ENCODE results near the gene IFIH1.

- TF ChIP-seq, protein P1, sequence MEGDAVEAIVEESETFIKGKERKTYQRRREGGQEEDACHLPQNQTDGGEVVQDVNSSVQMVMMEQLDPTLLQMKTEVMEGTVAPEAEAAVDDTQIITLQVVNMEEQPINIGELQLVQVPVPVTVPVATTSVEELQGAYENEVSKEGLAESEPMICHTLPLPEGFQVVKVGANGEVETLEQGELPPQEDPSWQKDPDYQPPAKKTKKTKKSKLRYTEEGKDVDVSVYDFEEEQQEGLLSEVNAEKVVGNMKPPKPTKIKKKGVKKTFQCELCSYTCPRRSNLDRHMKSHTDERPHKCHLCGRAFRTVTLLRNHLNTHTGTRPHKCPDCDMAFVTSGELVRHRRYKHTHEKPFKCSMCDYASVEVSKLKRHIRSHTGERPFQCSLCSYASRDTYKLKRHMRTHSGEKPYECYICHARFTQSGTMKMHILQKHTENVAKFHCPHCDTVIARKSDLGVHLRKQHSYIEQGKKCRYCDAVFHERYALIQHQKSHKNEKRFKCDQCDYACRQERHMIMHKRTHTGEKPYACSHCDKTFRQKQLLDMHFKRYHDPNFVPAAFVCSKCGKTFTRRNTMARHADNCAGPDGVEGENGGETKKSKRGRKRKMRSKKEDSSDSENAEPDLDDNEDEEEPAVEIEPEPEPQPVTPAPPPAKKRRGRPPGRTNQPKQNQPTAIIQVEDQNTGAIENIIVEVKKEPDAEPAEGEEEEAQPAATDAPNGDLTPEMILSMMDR (IDR thresholded peaks at IDR 0.05), result peak; percentile 71 to 87 (median 80)
- no peak for TF ChIP-seq POLR2A (IDR thresholded peaks at IDR 0.05)
Observed at GRCh38 chr2:162221064-162221463, 97.4 kb downstream of the IFIH1 start.
